Measurements from ENCODE around the gene LSM7.

DNA sequence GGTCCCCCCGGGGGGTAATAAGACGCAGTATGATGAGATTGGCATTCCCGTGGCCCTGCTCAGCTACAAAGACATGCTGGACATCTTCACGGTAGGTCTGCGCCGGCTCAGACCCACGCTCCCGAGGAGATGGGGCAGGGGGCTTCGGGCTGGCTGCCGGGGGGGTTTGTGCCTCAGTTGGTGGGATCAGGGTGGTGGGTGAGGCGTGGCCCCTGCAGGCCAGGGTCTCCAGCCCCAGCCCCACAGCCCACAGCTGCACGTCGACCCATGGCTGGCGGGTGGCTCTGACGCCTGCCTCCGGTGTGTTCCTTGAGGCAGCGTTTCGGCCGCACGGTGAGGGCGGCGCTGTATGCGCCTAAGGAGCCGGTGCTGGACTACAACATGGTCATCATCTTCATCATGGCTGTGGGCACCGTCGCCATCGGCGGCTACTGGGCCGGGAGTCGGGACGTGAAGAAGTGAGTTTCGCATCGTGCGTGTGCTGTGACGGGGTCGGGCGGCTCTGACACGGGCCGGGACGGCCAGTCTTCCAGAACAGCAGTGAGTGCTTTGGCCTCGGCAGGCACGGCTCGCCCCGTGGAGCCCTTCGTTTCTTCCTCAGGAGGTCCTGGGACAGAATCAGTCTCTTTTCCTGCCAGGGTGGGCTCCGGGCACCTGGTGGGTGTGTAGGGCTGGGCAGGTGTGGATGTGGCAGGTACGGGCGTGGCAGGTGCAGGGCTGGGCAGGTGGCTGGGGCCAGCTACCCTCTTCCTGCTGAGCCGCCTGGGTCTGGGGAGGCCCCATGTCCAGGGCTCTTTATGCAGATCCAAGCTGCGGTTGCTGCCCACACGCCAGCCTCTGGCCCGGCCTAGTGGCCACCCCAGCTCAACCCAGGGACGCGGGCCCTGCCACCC lies 10.6 kb upstream of the LSM7 start:
- TF ChIP-seq CTCF (IDR thresholded peaks at IDR 0.05; ENCODE audit: poor library complexity, severe bottlenecking), result no peak
- TF ChIP-seq RAD21 (conservative IDR thresholded peaks at IDR 0.05), result no peak
- TF ChIP-seq SMC3 (conservative IDR thresholded peaks at IDR 0.05; ENCODE audit: poor library complexity), result no peak
- no peak for TF ChIP-seq EZH2 (IDR thresholded peaks at IDR 0.05; ENCODE audit: borderline replicate concordance, insufficient read depth, low read length, poor library complexity, severe bottlenecking)

Data from neural cell (in vitro differentiated cells).